NCI-H526 (cell line): Measurements from ENCODE around the gene MINDY2.
A peak's percentile ranks its signal among the peaks of the same experiment; 100 is the strongest.
"Not testable (repeated sequence)": the region's sequence is repeated elsewhere in the genome, so short reads cannot be mapped to it uniquely, and the experiment has no call there.

Source experiments
- DNase-seq, 2 experiments: peaks; one replicate each; lab custom pipeline; 2025; lab: John Stamatoyannopoulos, UW

MINDY2 gene

GRCh38 chr15:58755350-58755749 lies 15.8 kb upstream of the MINDY2 start:
- no peak for DNase-seq

- no peak for DNase-seq
Observed at GRCh38 chr15:58755956-58756355, 15.1 kb upstream of the MINDY2 start.

- DNase-seq, result no peak
Observed at GRCh38 chr15:58758141-58758540, 13.0 kb upstream of the MINDY2 start.

GRCh38 chr15:58760385-58761009 lies 10.6 kb upstream of the MINDY2 start:
- DNase-seq, result no peak

- no peak for DNase-seq
Observed at GRCh38 chr15:58761010-58761388, 10.1 kb upstream of the MINDY2 start.

GRCh38 chr15:58762285-58762684 lies 8.8 kb upstream of the MINDY2 start:
- no peak for DNase-seq

- no peak for DNase-seq
Observed at GRCh38 chr15:58762731-58763130, 8.4 kb upstream of the MINDY2 start.

GRCh38 chr15:58764468-58764867 lies 6.6 kb upstream of the MINDY2 start:
- no peak for DNase-seq

GRCh38 chr15:58766290-58766689 lies 4.8 kb upstream of the MINDY2 start:
- no peak for DNase-seq

GRCh38 chr15:58768601-58769004 lies 2.5 kb upstream of the MINDY2 start:
- DNase-seq, result not testable (repeated sequence)

- peak; percentile 80 to 86 for DNase-seq
Observed at GRCh38 chr15:58770519-58770856, 614 bp upstream of the MINDY2 start.

GRCh38 chr15:58771621-58772250 lies 634 bp downstream of the MINDY2 start:
- peak; percentile 60 to 73 for DNase-seq

GRCh38 chr15:58773024-58773423 lies 1.9 kb downstream of the MINDY2 start:
- peak in 1 of 2 experiments; percentile 5 for DNase-seq

- no peak for DNase-seq
Observed at GRCh38 chr15:58775402-58775801, 4.3 kb downstream of the MINDY2 start.

- no peak for DNase-seq
Observed at GRCh38 chr15:58777107-58777506, 6.0 kb downstream of the MINDY2 start.

- no peak for DNase-seq
Observed at GRCh38 chr15:58779554-58779953, 8.5 kb downstream of the MINDY2 start.

- no peak for DNase-seq
Observed at GRCh38 chr15:58785355-58785754, 14.3 kb downstream of the MINDY2 start.

GRCh38 chr15:58788056-58788710 lies 17.1 kb downstream of the MINDY2 start:
- no peak for DNase-seq

GRCh38 chr15:58793862-58794261 lies 22.8 kb downstream of the MINDY2 start:
- DNase-seq, result no peak

GRCh38 chr15:58795825-58796224 lies 24.7 kb downstream of the MINDY2 start:
- no peak for DNase-seq

GRCh38 chr15:58797505-58797904 lies 26.4 kb downstream of the MINDY2 start:
- DNase-seq, result no peak

GRCh38 chr15:58805095-58805494 lies 34.0 kb downstream of the MINDY2 start:
- DNase-seq, result no peak

- DNase-seq, result not testable (repeated sequence)
Observed at GRCh38 chr15:58823267-58823666, 52.2 kb downstream of the MINDY2 start.

GRCh38 chr15:58830556-58830955 lies 59.5 kb downstream of the MINDY2 start:
- no peak for DNase-seq
